IPS-18c (cell line): Measurements from ENCODE around the gene AHCY.
"Not testable (repeated sequence)": the region's sequence is repeated elsewhere in the genome, so short reads cannot be mapped to it uniquely, and the experiment has no call there.

Experiments used
- H3K4me3 ChIP-seq: 2 replicates; pipeline ENCODE4 v1.7.0; 2013; ENCODE audit warnings: low read depth, mild to moderate bottlenecking, low read length, moderate library complexity; ENCODE audit not compliant: insufficient read depth
- H3K9me3 ChIP-seq: one replicate; pipeline ENCODE4 v1.6.1; 2013; ENCODE audit warnings: mild to moderate bottlenecking, low read length, moderate library complexity; ENCODE audit not compliant: control insufficient read depth, insufficient read depth

Gene AHCY

GRCh38 chr20:34246126-34246626 lies 57.0 kb downstream of the AHCY start:
- H3K4me3 ChIP-seq = no peak overlapping the region
- H3K9me3 ChIP-seq = no peaks in the 10 kb centered on the region

- H3K4me3 ChIP-seq = no peak overlapping the region
Observed at GRCh38 chr20:34243377-34243776, 59.8 kb downstream of the AHCY start.

GRCh38 chr20:34242879-34243278 lies 60.3 kb downstream of the AHCY start:
- Histone ChIP-seq H3K9me3 (no peaks in the 10 kb centered on the region), H3K4me3 (no peak overlapping the region)

More at GRCh38 chr20:34243377-34243776, 59.8 kb downstream of the AHCY start:
- H3K9me3 ChIP-seq = no peaks in the 10 kb centered on the region

GRCh38 chr20:34242015-34242414 lies 61.1 kb downstream of the AHCY start:
- not testable (repeated sequence) for H3K4me3 ChIP-seq, H3K9me3 ChIP-seq

- H3K4me3 ChIP-seq = no peak within 1 kb of the TSS
Observed at GRCh38 chr20:34240693-34241615, 62.2 kb downstream of the AHCY start, which contains the start of gene ASIP. TSS of gene ASIP (plus strand) at chr20:34241423. CDS start at chr20:34260375, 18,952 bp downstream.

GRCh38 chr20:34240121-34240520 lies 63.0 kb downstream of the AHCY start:
- H3K4me3 ChIP-seq = no peak overlapping the region
- no peaks in the 10 kb centered on the region for H3K9me3 ChIP-seq

More at GRCh38 chr20:34240693-34241615, 62.2 kb downstream of the AHCY start, which contains the start of gene ASIP:
- H3K9me3 ChIP-seq = no peaks in the 10 kb centered on the region

- H3K4me3 ChIP-seq = no peak overlapping the region
Observed at GRCh38 chr20:34237942-34238341, 65.2 kb downstream of the AHCY start.

GRCh38 chr20:34235875-34236274 lies 67.3 kb downstream of the AHCY start:
- H3K4me3 ChIP-seq = no peak overlapping the region
- no peaks in the 10 kb centered on the region for H3K9me3 ChIP-seq

More at GRCh38 chr20:34237942-34238341, 65.2 kb downstream of the AHCY start:
- H3K9me3 ChIP-seq = no peaks in the 10 kb centered on the region

GRCh38 chr20:34233687-34234086 lies 69.5 kb downstream of the AHCY start:
- H3K4me3 ChIP-seq = no peak overlapping the region
- H3K9me3 ChIP-seq = no peaks in the 10 kb centered on the region

GRCh38 chr20:34232494-34233087 lies 70.6 kb downstream of the AHCY start:
- H3K9me3 ChIP-seq = no peaks in the 10 kb centered on the region
- H3K4me3 ChIP-seq = no peak overlapping the region

GRCh38 chr20:34231634-34232033 lies 71.5 kb downstream of the AHCY start:
- Histone ChIP-seq H3K4me3 (no peak overlapping the region), H3K9me3 (no peaks in the 10 kb centered on the region)
